Sigmoid colon (tissue), 4 donors: ENCODE data around the gene SH3BP5.

Experiments
- CTCF ChIP-seq, 4 experiments: fragments of 450-650 bp in 3 of 4; fragments of 200-600 bp in 1 of 4; IDR thresholded peaks; one replicate each; pipeline ENCODE4 v1.5.1; 2016 to 2019; ENCODE audit warnings: antibody characterized with exemption in 4 of 4, mild to moderate bottlenecking in 3 of 4, moderate library complexity in 2 of 4
- EP300 ChIP-seq, 4 donors: sonication (generic); formaldehyde crosslinking; IDR thresholded peaks; one replicate each; pipeline ENCODE4 v1.6.1; 2017; ENCODE audit warnings: antibody characterized with exemption in 4 of 4
- POLR2A ChIP-seq, 2 donors: fragments of 450-650 bp; IDR thresholded peaks; one replicate each; pipeline ENCODE4 v1.6.1; 2016; ENCODE audit warnings: antibody characterized with exemption in 2 of 2, mild to moderate bottlenecking in 2 of 2, moderate library complexity in 2 of 2

GRCh38 chr3:15346516-15346915 is 14.1 kb upstream of the SH3BP5 start:
- no peak for TF ChIP-seq POLR2A (IDR thresholded peaks at IDR 0.05)
- TF ChIP-seq CTCF (IDR thresholded peaks at IDR 0.05), result no peak
- TF ChIP-seq EP300 (IDR thresholded peaks at IDR 0.05), result no peak
